SU-DHL-6 (cell line): ENCODE data around the gene PANX2.

Source experiments
- EZH2phosphoT487 ChIP-seq: fragments of 200-600 bp; sonication (generic), shearing (Covaris generic); conservative IDR thresholded peaks from 2 replicates; pipeline ENCODE4 v1.6.1; 2018; ENCODE audit warnings: mild to moderate bottlenecking, antibody characterized with exemption, low read length, moderate library complexity, mixed read lengths
- TF ChIP-seq, protein P1 (sequence below): fragments of 200-600 bp; sonication (generic); IDR thresholded peaks from one replicate; pipeline ENCODE4 v1.5.1; 2017; ENCODE audit warnings: antibody characterized with exemption, mild to moderate bottlenecking, low read length, moderate library complexity; ENCODE audit not compliant: insufficient read depth, poor library complexity, severe bottlenecking

DNA sequence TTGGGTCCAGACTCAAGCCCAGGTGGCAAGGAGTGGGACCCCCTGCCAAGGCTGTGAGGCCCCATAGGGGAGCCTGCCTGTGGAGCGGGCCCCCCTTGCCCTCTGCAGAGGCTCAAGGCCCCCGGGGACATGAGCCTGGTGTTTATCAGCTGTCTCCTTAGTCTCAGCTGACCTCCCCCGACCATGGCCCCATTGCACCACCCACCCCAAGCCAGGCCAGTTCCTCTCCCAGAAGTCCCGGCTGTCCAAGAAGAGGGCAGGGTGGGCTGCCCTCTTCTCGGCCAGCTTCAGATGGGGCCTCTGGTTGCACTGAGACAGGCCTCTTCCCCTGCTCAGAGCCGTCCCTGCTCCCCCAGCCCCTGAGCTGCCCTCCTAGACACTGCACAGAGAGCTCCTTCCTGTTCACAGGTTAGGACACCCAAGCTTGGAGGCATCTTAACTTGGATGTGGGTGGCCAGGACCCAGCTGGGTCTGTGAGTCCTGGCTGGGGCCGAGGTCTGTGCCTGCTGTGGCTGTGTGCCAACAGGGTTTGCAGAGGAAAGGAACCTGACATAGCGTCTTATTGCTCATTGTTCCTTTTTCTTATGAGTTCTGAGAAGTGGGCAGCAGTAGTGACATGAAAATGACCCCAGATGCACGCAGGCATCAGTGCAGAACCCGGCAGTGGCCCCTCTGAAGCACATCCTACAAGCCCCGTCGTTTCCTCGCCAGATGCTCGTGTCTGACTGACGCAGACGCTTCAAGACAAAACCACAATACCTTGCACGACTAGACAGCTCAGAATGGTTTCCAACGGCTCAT, 20.6 kb downstream of the PANX2 start:
- TF ChIP-seq, protein P1, sequence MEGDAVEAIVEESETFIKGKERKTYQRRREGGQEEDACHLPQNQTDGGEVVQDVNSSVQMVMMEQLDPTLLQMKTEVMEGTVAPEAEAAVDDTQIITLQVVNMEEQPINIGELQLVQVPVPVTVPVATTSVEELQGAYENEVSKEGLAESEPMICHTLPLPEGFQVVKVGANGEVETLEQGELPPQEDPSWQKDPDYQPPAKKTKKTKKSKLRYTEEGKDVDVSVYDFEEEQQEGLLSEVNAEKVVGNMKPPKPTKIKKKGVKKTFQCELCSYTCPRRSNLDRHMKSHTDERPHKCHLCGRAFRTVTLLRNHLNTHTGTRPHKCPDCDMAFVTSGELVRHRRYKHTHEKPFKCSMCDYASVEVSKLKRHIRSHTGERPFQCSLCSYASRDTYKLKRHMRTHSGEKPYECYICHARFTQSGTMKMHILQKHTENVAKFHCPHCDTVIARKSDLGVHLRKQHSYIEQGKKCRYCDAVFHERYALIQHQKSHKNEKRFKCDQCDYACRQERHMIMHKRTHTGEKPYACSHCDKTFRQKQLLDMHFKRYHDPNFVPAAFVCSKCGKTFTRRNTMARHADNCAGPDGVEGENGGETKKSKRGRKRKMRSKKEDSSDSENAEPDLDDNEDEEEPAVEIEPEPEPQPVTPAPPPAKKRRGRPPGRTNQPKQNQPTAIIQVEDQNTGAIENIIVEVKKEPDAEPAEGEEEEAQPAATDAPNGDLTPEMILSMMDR: no peak
- no peak for TF ChIP-seq EZH2phosphoT487
